Kidney (tissue), 14 donors: ENCODE measurements around the gene BMP7. TPM values are rescaled to one million over a fixed set of nuclear protein-coding genes. Genes with fewer than 3 reads are reported as not detected.
"Not testable (repeated sequence)": the region's sequence is repeated elsewhere in the genome, so short reads cannot be mapped to it uniquely, and the experiment has no call there.

Experiments used
- DNase-seq, 5 donors: peaks; one replicate each; pipeline ENCODE4 v3.0.0-alpha.2; 2013 to 2020
- FAIRE-seq: peaks from 2 replicates; lab custom pipeline; 2012; peaks lifted over from hg19 to GRCh38; lab: Jason Lieb, UNC
- H3K27ac ChIP-seq, 2 donors: one replicate each; pipeline ENCODE4 v1.7.0; 2013; ENCODE audit warnings: low read depth in 2 of 2, low read length in 2 of 2, inconsistent platforms in 1 of 2
- H3K27me3 ChIP-seq: one replicate; pipeline ENCODE4 v1.7.1; 2013; ENCODE audit warnings: low read length, inconsistent platforms; ENCODE audit not compliant: control insufficient read depth, insufficient read depth
- H3K36me3 ChIP-seq, 3 donors: one replicate each; pipeline versions ENCODE4 v1.7.0 to v1.7.1; 2013; ENCODE audit warnings: low read length in 3 of 3, control low read depth in 1 of 3, inconsistent platforms in 1 of 3; ENCODE audit not compliant: insufficient read depth in 3 of 3, control insufficient read depth in 2 of 3
- H3K4me1 ChIP-seq, 3 donors: one replicate each; pipeline versions ENCODE4 v1.7.0 to v1.7.1; 2013; ENCODE audit warnings: low read length in 3 of 3, inconsistent platforms in 1 of 3, low read depth in 1 of 3; ENCODE audit not compliant: control insufficient read depth in 2 of 3, insufficient read depth in 2 of 3
- H3K4me3 ChIP-seq, 3 donors: one replicate each; pipeline versions ENCODE4 v1.7.0 to v1.8.1; 2013; ENCODE audit warnings: low read length in 3 of 3, control low read depth in 1 of 3, inconsistent platforms in 1 of 3
- H3K9ac ChIP-seq, 3 donors: one replicate each; pipeline versions ENCODE4 v1.7.0 to v1.7.1; 2013; ENCODE audit warnings: low read length in 3 of 3, control low read depth in 1 of 3, inconsistent platforms in 1 of 3
- H3K9me3 ChIP-seq, 3 donors: one replicate each; pipeline versions ENCODE4 v1.7.0 to v1.7.1; 2013; ENCODE audit warnings: low read length in 3 of 3, control low read depth in 1 of 3, inconsistent platforms in 1 of 3; ENCODE audit not compliant: control insufficient read depth in 2 of 3, insufficient read depth in 1 of 3
- intact Hi-C: fragments of 100-400 bp; cut with DNase I; formaldehyde crosslinking; loops from one replicate; pipeline ENCODE4 v1.11.1; 2022
- polyA plus RNA-seq: library from polyadenylated mRNA; stranded (reverse); fragments of 350-450 nt; fragmentation: Illumina TruSeq; extraction: RNeasy Lipid Tissue Mini Kit (QIAGEN cat#74804); gene quantifications from one replicate; pipeline ENCODE4 v1.2.3, GENCODE V29; 2014; ENCODE audit warnings: low read depth, low replicate concordance; ENCODE audit not compliant: insufficient read depth
- total RNA-seq: library from RNA; stranded (reverse); fragmentation: NEBNext Ultra II Directional; extraction: Animal tissue kit (Norgen Biotek cat#: 25700); gene quantifications from one replicate; pipeline ENCODE4 v1.2.1, GENCODE V29; 2021
- TF ChIP-seq, protein P1 (sequence below): IDR thresholded peaks from 3 replicates; pipeline ENCODE4 v1.5.1; 2012; ENCODE audit warnings: mild to moderate bottlenecking, moderate library complexity, borderline replicate concordance; ENCODE audit not compliant: insufficient read depth; ENCODE audit errors: extremely low read depth
- donor health status: control.
- donor health status: control.
- donor health status: control.
- donor health status: control.
- donor health status: control.
- donor health status: DM: yes; HTN: yes; CAD: no.
- donor health status: Normal renal cell carcinoma (clear cell type).

Gene BMP7
- total and polyA plus RNA-seq, 2 donors from 2014 or later = 1.6 to 11.3 TPM

DNA sequence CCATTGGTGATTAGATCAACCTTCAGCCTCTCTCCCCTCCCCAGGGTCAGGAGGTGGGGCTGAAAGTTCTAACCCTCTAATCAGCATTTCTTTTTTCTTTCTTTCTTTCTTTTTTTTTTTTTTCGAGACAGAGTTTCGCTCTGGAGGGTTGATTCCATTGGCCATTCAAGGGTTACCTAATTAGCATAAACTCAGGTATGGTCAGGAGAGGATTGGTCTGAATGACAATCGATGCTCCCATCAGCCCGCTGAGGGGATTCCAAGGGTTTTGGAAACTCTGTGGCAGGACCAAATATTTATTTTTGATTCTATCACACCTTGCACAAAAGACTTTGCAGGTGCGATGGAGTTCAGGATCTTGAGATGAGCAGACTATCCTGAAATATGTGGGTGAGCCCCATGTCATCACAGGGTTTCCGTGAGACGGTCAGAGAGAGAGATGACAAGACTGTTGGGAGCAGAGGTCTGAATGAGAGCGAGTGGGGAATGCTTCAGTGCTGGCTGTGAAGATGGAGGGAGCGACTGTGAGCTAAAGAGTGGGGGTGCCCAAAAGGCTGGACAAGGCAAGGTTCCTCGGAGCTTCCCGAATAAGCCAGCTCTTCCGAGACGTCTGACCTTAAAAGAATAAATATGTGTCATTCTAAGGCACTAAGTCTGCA lies 107.1 kb downstream of the BMP7 start:
- Histone ChIP-seq H3K9ac (no peak overlapping the region), H3K9me3 (peaks cover 0 to 8% (median 0%) of the 10 kb centered on the region in 3 donors), H3K4me1 (no peaks in the 10 kb centered on the region), H3K4me3 (no peak overlapping the region), H3K36me3 (no peaks in the 10 kb centered on the region), H3K27ac (no peak overlapping the region), H3K27me3 (no peaks in the 10 kb centered on the region)
- TF ChIP-seq, protein P1, sequence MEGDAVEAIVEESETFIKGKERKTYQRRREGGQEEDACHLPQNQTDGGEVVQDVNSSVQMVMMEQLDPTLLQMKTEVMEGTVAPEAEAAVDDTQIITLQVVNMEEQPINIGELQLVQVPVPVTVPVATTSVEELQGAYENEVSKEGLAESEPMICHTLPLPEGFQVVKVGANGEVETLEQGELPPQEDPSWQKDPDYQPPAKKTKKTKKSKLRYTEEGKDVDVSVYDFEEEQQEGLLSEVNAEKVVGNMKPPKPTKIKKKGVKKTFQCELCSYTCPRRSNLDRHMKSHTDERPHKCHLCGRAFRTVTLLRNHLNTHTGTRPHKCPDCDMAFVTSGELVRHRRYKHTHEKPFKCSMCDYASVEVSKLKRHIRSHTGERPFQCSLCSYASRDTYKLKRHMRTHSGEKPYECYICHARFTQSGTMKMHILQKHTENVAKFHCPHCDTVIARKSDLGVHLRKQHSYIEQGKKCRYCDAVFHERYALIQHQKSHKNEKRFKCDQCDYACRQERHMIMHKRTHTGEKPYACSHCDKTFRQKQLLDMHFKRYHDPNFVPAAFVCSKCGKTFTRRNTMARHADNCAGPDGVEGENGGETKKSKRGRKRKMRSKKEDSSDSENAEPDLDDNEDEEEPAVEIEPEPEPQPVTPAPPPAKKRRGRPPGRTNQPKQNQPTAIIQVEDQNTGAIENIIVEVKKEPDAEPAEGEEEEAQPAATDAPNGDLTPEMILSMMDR = no peak
- no peak for DNase-seq
- intact Hi-C loops = no loop called here
- no peak for FAIRE-seq

GRCh38 chr20:57158474-57158873 lies 108.0 kb downstream of the BMP7 start:
- no peak for FAIRE-seq
- Histone ChIP-seq H3K9me3 (peaks cover 0 to 5% (median 0%) of the 10 kb centered on the region in 3 donors), H3K27me3 (no peaks in the 10 kb centered on the region), H3K36me3 (no peaks in the 10 kb centered on the region), H3K27ac (no peak overlapping the region), H3K4me1 (no peaks in the 10 kb centered on the region), H3K4me3 (no peak overlapping the region), H3K9ac (no peak overlapping the region)
- no peak for DNase-seq
- TF ChIP-seq, protein P1 = no peak
- intact Hi-C loops = no loop called here

DNA sequence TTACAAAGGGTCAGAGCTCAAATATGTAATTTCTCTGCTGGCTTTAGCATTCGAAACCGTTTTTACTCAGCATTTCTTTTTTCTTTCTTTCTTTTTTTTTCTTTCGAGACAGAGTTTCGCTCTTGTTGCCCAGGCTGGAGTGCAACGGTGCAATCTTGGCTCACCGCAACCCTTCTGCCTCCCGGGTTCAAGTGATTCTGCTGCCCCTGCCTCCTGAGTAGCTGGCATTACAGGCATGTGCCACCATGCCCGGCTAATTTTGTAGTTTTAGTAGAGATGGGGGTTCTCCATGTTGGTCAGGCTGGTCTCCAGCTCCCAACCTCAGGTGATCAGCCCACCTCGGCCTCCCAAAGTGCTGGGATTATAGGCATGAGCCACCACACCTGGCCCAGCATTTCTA lies 108.7 kb downstream of the BMP7 start:
- FAIRE-seq, H3K9ac ChIP-seq, intact Hi-C loops, H3K4me3 ChIP-seq, H3K27ac ChIP-seq, H3K9me3 ChIP-seq, H3K27me3 ChIP-seq, DNase-seq, H3K4me1 ChIP-seq, H3K36me3 ChIP-seq: not testable (repeated sequence)

DNA sequence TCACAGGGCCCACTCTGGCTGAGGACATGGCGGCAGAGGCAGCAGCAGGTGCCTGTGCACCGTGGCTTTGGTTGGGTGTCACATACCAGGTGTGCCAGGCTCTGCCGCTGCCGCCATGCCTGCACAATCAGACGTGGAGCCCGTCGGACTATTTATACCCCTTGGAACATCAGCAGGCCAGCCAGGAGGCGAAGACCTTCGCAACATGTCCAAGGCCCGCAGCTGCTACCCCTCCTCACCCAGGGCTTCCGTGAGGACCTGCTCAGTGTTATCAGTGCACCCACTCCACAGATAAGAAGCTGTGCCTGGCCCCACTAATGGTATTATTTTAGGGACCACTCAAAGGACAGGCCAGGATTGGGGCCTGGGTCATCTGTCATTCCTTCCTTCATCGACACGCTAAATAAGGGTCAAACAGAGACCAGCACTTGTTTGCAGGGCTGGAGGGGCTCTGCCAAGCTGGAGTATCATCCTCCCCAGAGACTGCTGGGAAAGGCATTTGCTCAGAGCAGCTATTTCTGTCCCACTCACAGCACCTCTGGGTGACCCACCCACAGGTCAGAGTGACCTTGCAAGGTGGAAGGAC lies 109.2 kb downstream of the BMP7 start:
- Histone ChIP-seq H3K4me3 (no peak overlapping the region), H3K4me1 (no peaks in the 10 kb centered on the region), H3K9ac (no peak overlapping the region), H3K27ac (no peak overlapping the region), H3K9me3 (peaks cover 0 to 4% (median 0%) of the 10 kb centered on the region in 3 donors), H3K36me3 (no peaks in the 10 kb centered on the region), H3K27me3 (no peaks in the 10 kb centered on the region)
- DNase-seq (no peak), FAIRE-seq (no peak)
- TF ChIP-seq, protein P1 = no peak
- intact Hi-C loops = no loop called here
